Activated T-helper 1 cell treated with Interleukin-2 at 50 U/mL for 16 hours (primary cell): Measurements from ENCODE around the gene PNMT.
"Not testable (repeated sequence)": the region's sequence is repeated elsewhere in the genome, so short reads cannot be mapped to it uniquely, and the experiment has no call there.

ENCODE experiments used
- DNase-seq: peaks from one replicate; pipeline ENCODE4 v3.0.0-alpha.2; 2020; ENCODE audit warnings: low read depth

Gene PNMT

GRCh38 chr17:39687546-39688474 is 19.6 kb downstream of the PNMT start, which contains the start of gene PGAP3:
Gene PGAP3, minus strand, starts transcription at chr17:39688057. Its CDS starts 43 bp downstream, at chr17:39688014.
- peak; percentile 64 for DNase-seq

- DNase-seq: no peak
These were observed 20.2 kb downstream of the PNMT start for GRCh38 chr17:39688475-39688835.

GRCh38 chr17:39688945-39689344 is 20.7 kb downstream of the PNMT start:
- no peak for DNase-seq

GRCh38 chr17:39694593-39694992 is 26.3 kb downstream of the PNMT start:
- no peak for DNase-seq

GRCh38 chr17:39695089-39695474 is 26.8 kb downstream of the PNMT start:
- DNase-seq: no peak

- no peak for DNase-seq
These were observed 28.5 kb downstream of the PNMT start for GRCh38 chr17:39696731-39697130.

GRCh38 chr17:39697961-39698360 is 29.7 kb downstream of the PNMT start:
- no peak for DNase-seq

GRCh38 chr17:39699157-39699817 is 31.0 kb downstream of the PNMT start:
- not testable (repeated sequence) for DNase-seq

GRCh38 chr17:39699818-39700147 is 31.5 kb downstream of the PNMT start, which contains the start of gene ERBB2:
Gene ERBB2, plus strand, starts transcription at chr17:39700064. Its CDS starts 175 bp downstream, at chr17:39700239.
- no peak for DNase-seq

- DNase-seq: no peak
These were observed 32.1 kb downstream of the PNMT start for GRCh38 chr17:39700148-39700987.

- no peak for DNase-seq
These were observed 32.9 kb downstream of the PNMT start for GRCh38 chr17:39701012-39701783.

GRCh38 chr17:39701784-39702422 is 33.6 kb downstream of the PNMT start:
- DNase-seq: no peak

- no peak for DNase-seq
These were observed 34.9 kb downstream of the PNMT start for GRCh38 chr17:39702901-39703893.

- DNase-seq: no peak
These were observed 35.7 kb downstream of the PNMT start for GRCh38 chr17:39703913-39704312.

- DNase-seq: no peak
These were observed 36.7 kb downstream of the PNMT start for GRCh38 chr17:39704821-39705551.

GRCh38 chr17:39705786-39706348 is 37.6 kb downstream of the PNMT start:
- no peak for DNase-seq

GRCh38 chr17:39706383-39706782 is 38.1 kb downstream of the PNMT start:
- no peak for DNase-seq

- no peak for DNase-seq
These were observed 38.7 kb downstream of the PNMT start for GRCh38 chr17:39706921-39707337.
